Mucosa of stomach (tissue), 1 donor: ENCODE results near the gene GOLGB1.
"Not testable (repeated sequence)": the region's sequence is repeated elsewhere in the genome, so short reads cannot be mapped to it uniquely, and the experiment has no call there.

Source experiments
- H3K27me3 ChIP-seq: one replicate; pipeline ENCODE4 v1.7.0; 2013; ENCODE audit warnings: mild to moderate bottlenecking, low read length; ENCODE audit not compliant: control insufficient read depth, insufficient read depth
- H3K36me3 ChIP-seq: one replicate; pipeline ENCODE4 v1.7.0; 2013; ENCODE audit warnings: low read length; ENCODE audit not compliant: control insufficient read depth, insufficient read depth
- H3K4me1 ChIP-seq: one replicate; pipeline ENCODE4 v1.7.0; 2013; ENCODE audit warnings: mild to moderate bottlenecking, low read length; ENCODE audit not compliant: control insufficient read depth, insufficient read depth
- H3K4me3 ChIP-seq: one replicate; pipeline ENCODE4 v1.7.0; 2013; ENCODE audit warnings: low read length
- H3K9ac ChIP-seq: one replicate; pipeline ENCODE4 v1.7.0; 2013; ENCODE audit warnings: mild to moderate bottlenecking, low read length, moderate library complexity
- H3K9me3 ChIP-seq: one replicate; pipeline ENCODE4 v1.7.0; 2013; ENCODE audit warnings: mild to moderate bottlenecking, low read length, moderate library complexity; ENCODE audit not compliant: control insufficient read depth
- donor health status: Pancreatic carcinoma.

GOLGB1 gene, protein sequence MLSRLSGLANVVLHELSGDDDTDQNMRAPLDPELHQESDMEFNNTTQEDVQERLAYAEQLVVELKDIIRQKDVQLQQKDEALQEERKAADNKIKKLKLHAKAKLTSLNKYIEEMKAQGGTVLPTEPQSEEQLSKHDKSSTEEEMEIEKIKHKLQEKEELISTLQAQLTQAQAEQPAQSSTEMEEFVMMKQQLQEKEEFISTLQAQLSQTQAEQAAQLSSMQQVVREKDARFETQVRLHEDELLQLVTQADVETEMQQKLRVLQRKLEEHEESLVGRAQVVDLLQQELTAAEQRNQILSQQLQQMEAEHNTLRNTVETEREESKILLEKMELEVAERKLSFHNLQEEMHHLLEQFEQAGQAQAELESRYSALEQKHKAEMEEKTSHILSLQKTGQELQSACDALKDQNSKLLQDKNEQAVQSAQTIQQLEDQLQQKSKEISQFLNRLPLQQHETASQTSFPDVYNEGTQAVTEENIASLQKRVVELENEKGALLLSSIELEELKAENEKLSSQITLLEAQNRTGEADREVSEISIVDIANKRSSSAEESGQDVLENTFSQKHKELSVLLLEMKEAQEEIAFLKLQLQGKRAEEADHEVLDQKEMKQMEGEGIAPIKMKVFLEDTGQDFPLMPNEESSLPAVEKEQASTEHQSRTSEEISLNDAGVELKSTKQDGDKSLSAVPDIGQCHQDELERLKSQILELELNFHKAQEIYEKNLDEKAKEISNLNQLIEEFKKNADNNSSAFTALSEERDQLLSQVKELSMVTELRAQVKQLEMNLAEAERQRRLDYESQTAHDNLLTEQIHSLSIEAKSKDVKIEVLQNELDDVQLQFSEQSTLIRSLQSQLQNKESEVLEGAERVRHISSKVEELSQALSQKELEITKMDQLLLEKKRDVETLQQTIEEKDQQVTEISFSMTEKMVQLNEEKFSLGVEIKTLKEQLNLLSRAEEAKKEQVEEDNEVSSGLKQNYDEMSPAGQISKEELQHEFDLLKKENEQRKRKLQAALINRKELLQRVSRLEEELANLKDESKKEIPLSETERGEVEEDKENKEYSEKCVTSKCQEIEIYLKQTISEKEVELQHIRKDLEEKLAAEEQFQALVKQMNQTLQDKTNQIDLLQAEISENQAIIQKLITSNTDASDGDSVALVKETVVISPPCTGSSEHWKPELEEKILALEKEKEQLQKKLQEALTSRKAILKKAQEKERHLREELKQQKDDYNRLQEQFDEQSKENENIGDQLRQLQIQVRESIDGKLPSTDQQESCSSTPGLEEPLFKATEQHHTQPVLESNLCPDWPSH (N-terminal part only)

DNA sequence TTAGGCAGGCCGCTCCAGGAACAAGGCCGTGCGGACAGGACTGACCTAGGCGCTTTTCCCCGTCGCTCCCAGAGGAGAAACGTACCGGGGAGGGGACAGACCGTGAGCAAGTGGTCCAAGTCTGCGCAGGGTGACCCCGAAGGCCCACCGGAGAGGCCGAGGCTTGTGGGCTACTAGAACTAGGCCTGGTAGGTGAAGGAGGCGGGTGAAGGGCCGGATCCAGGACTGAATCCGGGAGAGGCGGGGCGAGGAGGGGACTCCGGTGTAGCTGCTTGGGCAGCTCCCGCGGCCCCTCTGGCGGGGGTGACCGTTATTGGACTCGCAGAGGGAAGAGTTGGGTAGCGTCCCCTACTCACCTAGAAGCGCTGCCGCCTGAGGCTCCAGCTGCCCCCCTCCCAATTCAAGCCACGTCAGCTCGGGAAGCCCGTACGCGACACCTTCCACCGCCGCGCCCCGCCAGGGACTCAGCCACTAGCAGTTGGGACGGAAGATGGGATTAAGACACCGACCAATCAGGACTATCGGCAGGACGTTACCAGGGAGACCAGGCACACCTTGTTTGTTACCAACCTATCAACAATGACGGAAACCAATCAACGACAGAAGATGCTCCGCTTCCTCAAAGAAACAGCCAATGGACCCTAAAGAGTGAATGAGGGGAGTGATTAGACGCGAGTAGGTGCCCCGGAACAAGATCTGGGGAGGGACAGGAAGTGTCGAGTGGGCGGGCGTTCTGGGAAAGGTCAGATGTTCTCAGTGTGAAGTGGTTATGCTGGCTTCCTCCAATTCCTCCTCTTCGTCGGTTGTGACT lies at the start of gene GOLGB1:
Gene GOLGB1, minus strand, starts transcription at position 466 of the 811 bp plus-strand sequence. CDS start 18,770 bp downstream, outside the sequence.
- Histone ChIP-seq H3K4me3 (peak within 1 kb of the TSS; percentile 47), H3K9me3 (no peaks in the 10 kb centered on the region), H3K9ac (peak within 1 kb of the TSS; percentile 99), H3K36me3 (no peaks in the 10 kb centered on the region), H3K27me3 (no peaks in the 10 kb centered on the region), H3K4me1 (peaks cover 7% of the 10 kb centered on the region)

DNA sequence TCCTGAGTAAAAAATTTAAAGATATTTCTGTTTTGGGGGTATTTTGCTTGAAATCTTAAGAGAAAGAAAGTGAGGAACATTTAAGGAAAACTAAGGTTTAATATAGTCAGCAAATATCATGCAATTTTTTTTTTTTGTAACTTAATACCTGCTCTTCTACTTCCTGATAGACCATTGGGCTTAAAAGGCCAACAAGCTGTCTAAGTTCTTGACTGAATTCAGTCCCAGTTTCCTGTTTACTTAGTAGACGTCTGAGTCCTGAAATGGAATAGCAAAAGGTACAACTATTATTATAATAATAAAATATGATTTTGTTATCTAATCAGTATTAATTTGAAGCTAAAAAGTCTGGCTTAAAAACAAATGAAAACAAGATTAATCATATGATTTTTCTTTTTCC lies 47.4 kb upstream of the GOLGB1 start:
- Histone ChIP-seq H3K4me1 (no peaks in the 10 kb centered on the region), H3K9ac (no peak overlapping the region), H3K9me3 (no peaks in the 10 kb centered on the region), H3K36me3 (no peaks in the 10 kb centered on the region), H3K27me3 (no peaks in the 10 kb centered on the region), H3K4me3 (no peak overlapping the region)

DNA sequence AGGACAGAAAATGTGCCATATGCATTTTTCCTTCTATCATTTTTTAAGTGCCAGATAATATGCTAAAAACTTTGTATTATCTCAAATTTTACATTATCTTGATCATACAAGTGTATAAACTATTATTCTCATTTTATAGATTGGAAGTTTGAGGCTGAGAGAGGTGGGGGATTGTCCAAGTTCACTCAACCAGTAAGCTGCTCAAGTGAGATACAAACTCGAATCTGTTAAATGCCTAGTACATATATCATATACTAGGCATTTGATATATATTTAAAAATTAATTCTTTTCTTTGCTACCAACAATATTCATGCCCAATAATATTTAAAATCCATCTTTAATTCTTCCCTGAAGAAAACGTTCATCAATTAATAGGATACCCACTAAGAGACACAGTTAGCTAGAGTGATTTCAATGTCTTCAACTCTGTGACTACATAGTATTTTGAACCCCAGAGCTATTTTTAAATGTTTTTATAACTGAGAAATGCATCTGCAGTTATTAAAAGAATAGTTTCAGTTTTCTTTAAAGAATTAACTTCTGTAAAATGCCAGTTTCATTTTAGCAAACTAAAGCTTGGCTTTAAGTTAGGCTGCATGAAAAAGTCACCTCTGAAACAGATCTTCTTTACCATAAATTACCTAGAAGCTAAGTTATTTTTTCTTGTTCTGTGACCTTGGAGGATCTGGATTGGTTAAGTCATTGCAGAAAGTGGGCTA lies 44.9 kb upstream of the GOLGB1 start:
- Histone ChIP-seq H3K4me3 (no peak overlapping the region), H3K4me1 (no peaks in the 10 kb centered on the region), H3K27me3 (no peaks in the 10 kb centered on the region), H3K36me3 (no peaks in the 10 kb centered on the region), H3K9ac (no peak overlapping the region), H3K9me3 (no peaks in the 10 kb centered on the region)

DNA sequence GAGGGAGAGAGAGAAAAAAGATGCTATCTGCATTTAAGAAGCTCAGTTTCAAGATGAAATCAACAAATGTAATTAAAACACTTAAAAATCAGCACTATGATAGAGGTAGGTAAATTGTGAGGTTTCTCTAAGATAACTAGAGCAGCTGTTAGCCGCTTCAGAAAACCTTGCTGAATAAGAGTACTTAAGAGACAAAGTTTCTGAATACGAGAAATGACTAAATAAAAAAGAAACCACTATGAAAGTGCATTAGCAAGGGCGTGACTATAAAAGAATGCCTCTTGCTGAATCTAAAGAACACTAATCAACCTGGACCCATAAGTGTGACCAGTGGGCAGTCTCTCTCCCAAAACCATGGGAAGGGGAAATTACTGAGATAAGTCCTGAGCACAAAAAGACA lies 43.5 kb upstream of the GOLGB1 start:
- Histone ChIP-seq H3K4me1 (no peaks in the 10 kb centered on the region), H3K9me3 (no peaks in the 10 kb centered on the region), H3K27me3 (no peaks in the 10 kb centered on the region), H3K9ac (no peak overlapping the region), H3K4me3 (no peak overlapping the region), H3K36me3 (no peaks in the 10 kb centered on the region)

DNA sequence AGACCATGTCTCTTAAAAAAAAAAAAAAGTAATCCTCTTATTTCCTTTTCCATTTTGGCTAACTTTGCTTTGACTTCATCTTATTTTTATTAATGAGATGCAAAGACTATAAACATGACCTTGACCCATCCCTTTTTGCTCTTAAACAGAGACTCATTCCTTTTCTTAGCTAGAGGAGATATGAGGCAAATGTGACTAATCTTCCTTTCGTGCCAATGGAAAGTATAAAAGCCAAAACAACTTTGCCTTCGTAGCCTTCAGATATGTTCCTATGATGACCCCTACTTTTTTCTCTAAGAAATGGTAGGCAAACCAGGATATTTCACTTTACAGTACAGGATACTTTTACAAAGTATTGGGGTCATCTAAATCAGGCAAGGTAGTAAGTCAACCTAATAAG lies 36.9 kb upstream of the GOLGB1 start:
- H3K36me3 ChIP-seq, result no peaks in the 10 kb centered on the region

DNA sequence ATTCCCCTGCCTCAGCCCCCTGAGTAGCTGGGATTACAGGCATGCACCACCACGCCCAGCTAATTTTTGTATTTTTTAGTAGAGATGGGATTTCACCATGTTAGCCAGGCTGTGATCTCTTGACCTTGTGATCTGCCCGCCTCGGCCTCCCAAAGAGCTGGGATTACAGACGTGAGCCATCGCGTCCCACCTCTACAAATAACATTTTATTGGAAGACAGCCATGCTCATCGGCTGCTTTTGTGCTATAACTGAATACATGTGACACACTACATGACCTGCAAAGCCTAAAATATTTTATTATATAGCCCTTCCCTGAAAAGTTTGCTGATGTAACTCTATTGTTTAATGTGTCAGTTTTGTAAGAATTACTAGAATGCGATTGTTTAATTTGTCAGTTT lies 33.2 kb upstream of the GOLGB1 start:
- not testable (repeated sequence) for H3K9me3 ChIP-seq, H3K4me1 ChIP-seq, H3K36me3 ChIP-seq, H3K9ac ChIP-seq, H3K27me3 ChIP-seq, H3K4me3 ChIP-seq

More for the DNA sequence above, 36.9 kb upstream of the GOLGB1 start:
- H3K4me1 ChIP-seq, result no peaks in the 10 kb centered on the region
- no peaks in the 10 kb centered on the region for H3K9me3 ChIP-seq
- H3K27me3 ChIP-seq, result no peaks in the 10 kb centered on the region
- H3K4me3 ChIP-seq, result no peak overlapping the region
- H3K9ac ChIP-seq, result no peak overlapping the region

DNA sequence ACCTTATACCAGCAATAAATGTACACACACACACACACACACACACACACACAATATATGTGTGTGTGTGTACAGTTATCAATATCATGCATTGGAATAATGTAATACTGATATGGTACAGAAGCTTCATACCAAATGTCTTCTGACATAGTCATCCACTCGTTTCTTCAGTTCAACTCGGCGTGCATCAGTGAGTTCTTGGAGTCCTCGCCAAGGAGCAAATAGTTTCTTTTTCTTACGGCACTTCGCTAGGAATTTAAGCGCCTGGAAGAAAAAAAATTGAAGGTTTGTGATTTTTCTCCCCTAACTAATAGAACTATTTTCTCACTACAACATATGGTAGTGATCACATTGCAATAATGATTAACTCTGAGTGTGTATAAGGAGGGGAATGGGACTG lies 32.1 kb upstream of the GOLGB1 start:
- Histone ChIP-seq H3K4me1 (no peaks in the 10 kb centered on the region), H3K4me3 (no peak overlapping the region), H3K27me3 (no peaks in the 10 kb centered on the region), H3K9me3 (no peaks in the 10 kb centered on the region), H3K9ac (no peak overlapping the region), H3K36me3 (no peaks in the 10 kb centered on the region)

DNA sequence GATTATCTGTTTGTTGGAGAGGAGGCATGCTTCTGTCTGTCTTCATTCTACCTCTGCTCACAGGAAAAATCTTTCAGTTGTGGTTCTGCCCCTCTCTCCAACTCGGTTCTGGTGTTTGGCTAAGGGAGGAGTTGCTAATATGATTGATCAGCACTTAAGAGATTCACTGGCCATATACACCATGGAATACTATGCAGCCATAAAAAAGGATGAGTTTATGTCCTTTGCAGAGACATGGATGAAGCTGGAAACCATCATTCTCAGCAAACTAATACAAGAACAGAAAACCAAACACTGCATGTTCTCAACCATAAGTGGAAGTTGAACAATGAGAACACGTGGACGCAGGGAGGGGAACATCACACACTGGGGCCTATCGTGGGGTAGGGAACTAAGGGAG lies 25.6 kb upstream of the GOLGB1 start:
- not testable (repeated sequence) for H3K9ac ChIP-seq, H3K27me3 ChIP-seq, H3K36me3 ChIP-seq, H3K9me3 ChIP-seq, H3K4me3 ChIP-seq, H3K4me1 ChIP-seq

DNA sequence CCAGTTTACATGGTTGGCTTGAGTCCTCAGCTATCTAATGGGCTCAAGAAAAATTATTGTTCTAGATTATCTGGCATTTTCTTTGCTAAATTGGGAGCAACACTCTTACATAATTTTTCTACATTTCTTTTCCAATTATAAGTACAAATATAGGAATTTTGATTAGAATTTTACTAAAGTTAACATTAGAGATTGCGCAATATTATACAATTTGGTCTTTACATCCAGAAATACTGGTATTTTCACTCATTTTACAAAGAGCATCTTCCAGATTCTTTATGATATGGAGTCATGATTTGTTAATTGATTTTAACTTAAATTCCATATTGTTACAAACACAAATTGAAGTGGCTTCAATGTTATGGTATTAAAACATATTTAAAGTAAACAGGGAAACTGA lies 19.7 kb upstream of the GOLGB1 start:
- Histone ChIP-seq H3K36me3 (peaks cover 4% of the 10 kb centered on the region), H3K4me3 (no peak overlapping the region), H3K9ac (no peak overlapping the region), H3K27me3 (no peaks in the 10 kb centered on the region), H3K4me1 (no peaks in the 10 kb centered on the region), H3K9me3 (no peaks in the 10 kb centered on the region)

DNA sequence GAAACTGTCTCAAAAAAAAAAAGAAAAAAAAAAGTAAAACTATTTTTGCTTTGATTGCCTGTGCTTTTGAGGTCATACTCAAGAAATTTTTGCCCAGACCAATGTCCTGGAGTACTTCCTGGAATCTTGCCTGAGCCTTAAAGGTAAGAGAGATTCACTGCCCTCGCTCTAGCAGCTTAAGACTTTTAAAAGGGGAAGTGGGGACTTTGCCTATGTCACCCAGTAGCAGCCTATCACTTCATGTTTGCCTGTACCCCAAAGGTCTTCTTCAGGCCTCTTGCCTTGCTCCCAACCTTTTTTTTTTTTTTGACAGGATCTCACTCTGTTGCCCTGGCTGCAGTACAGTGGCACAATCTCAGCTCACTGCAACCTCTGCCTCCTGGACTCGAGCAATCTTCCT lies 18.9 kb upstream of the GOLGB1 start:
- Histone ChIP-seq H3K4me1 (no peaks in the 10 kb centered on the region), H3K36me3 (peaks cover 4% of the 10 kb centered on the region)

More for the DNA sequence above, 18.9 kb upstream of the GOLGB1 start:
- no peaks in the 10 kb centered on the region for H3K9me3 ChIP-seq
- no peak overlapping the region for H3K9ac ChIP-seq
- no peak overlapping the region for H3K4me3 ChIP-seq
- no peaks in the 10 kb centered on the region for H3K27me3 ChIP-seq
